Measurements from ENCODE around the gene SEL1L2.
A peak's percentile ranks its signal among the peaks of the same experiment; 100 is the strongest.
"Not testable (repeated sequence)": the region's sequence is repeated elsewhere in the genome, so short reads cannot be mapped to it uniquely, and the experiment has no call there.

Gene SEL1L2

DNA sequence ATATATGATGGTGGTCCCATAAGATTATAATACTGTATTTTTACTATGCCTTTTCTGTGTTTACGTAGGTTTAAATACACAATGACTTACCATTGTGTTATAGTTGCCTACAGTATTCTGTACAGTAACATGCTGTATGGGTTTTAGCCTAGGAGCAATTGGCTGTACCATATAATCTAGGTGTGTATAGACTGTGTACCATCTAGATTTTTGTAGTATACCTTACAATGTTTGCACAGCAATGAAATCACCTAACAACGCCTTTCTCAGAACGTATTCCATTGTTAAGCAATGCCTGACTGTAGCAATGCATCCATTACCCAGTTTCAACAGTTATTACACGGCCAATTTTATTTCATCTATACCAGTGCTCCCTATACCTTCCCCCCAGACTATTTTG is 15.6 kb upstream of the SEL1L2 start:
- TF ChIP-seq, protein P1, sequence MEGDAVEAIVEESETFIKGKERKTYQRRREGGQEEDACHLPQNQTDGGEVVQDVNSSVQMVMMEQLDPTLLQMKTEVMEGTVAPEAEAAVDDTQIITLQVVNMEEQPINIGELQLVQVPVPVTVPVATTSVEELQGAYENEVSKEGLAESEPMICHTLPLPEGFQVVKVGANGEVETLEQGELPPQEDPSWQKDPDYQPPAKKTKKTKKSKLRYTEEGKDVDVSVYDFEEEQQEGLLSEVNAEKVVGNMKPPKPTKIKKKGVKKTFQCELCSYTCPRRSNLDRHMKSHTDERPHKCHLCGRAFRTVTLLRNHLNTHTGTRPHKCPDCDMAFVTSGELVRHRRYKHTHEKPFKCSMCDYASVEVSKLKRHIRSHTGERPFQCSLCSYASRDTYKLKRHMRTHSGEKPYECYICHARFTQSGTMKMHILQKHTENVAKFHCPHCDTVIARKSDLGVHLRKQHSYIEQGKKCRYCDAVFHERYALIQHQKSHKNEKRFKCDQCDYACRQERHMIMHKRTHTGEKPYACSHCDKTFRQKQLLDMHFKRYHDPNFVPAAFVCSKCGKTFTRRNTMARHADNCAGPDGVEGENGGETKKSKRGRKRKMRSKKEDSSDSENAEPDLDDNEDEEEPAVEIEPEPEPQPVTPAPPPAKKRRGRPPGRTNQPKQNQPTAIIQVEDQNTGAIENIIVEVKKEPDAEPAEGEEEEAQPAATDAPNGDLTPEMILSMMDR (IDR thresholded peaks at IDR 0.05; ENCODE audit: unreplicated experiment in 3 of 3) = no peak
- peaks cover 13% of the 10 kb centered on the region for H3K9me3 Mint-ChIP-seq
- H3K36me3 Mint-ChIP-seq (ENCODE audit: low read depth) = peaks cover 16% of the 10 kb centered on the region
- no peaks in the 10 kb centered on the region for H3K4me1 Mint-ChIP-seq
- H3K27ac Mint-ChIP-seq = no peak overlapping the region
- no peak overlapping the region for H3K4me3 Mint-ChIP-seq
- no peaks in the 10 kb centered on the region for H3K27me3 Mint-ChIP-seq (ENCODE audit: low read depth)

DNA sequence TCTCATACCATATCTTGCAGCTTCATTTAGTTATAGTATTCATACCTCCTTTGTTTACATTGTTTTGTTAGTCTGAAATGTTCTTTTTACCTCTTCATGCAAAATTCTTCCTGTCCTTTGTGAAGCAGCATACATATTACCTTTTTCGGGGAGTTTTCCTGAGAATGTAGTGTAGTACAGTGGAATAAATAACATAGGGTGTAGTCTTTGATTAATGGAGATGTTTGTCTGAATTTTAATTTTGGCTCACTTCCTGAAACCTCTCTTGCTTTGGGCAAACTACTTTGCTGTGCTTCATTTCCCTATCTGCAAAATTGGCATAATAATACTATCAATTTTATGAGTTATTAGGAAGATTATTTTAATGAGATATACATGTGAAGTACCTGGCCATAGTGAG is 10.5 kb upstream of the SEL1L2 start:
- Mint-ChIP-seq H3K27me3 (ENCODE audit: low read depth) (peaks cover 8% of the 10 kb centered on the region), H3K4me3 (no peak overlapping the region), H3K4me1 (no peaks in the 10 kb centered on the region), H3K9me3 (peaks cover 2% of the 10 kb centered on the region), H3K36me3 (ENCODE audit: low read depth) (no peaks in the 10 kb centered on the region), H3K27ac (no peak overlapping the region)
- TF ChIP-seq, protein P1 (IDR thresholded peaks at IDR 0.05; ENCODE audit: unreplicated experiment in 3 of 3) = no peak

DNA sequence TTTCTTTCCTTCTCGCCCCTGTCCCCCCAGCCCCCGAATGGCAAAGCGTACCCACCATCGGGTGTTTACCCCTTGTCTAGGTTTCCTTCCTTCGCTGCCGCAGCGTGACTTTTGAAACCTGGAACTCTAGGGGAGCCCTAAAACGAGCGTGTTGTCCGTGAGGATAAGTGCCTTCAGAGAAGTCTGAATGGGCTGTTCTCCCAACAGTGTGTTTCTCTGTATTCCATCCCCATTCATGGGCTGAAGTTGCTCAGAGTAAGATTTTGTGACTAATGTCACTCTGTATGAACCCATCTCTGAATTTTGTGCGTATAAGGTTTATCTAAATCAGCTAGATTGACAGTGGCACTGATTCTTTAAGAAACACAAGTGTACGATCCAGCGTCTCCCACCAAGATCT is 5.9 kb upstream of the SEL1L2 start:
- H3K36me3 Mint-ChIP-seq (ENCODE audit: low read depth) = peaks cover 4% of the 10 kb centered on the region
- peak overlapping the region in 1 of 3 experiments; percentile 74 for H3K27ac Mint-ChIP-seq
- peaks cover 29% of the 10 kb centered on the region for H3K9me3 Mint-ChIP-seq
- TF ChIP-seq, protein P1 (IDR thresholded peaks at IDR 0.05; ENCODE audit: unreplicated experiment in 3 of 3) = no peak
- H3K27me3 Mint-ChIP-seq (ENCODE audit: low read depth) = peaks cover 8% of the 10 kb centered on the region
- H3K4me3 Mint-ChIP-seq = peak overlapping the region; percentile 97 to 99 (median 98)
- H3K4me1 Mint-ChIP-seq = no peaks in the 10 kb centered on the region

DNA sequence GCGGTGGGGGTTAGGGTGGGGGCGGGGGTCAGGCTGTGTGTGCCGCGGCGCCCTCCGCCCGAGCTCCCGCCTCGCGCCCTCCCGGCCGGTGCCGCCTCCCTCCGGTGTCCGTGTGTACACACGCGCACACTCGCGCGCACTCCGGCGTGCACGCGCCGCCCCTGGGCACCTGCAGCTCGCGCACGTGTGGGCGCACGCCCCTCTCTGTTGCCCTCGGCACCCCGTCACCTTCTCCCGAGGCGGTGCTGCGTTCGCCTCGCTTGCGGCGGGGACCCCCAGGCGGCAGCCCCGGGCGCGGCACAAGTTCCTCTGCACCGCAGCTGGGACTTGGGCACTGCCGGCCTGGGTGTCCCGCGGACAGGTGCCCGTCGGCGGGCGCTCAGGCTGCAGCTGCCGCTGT is 5.4 kb upstream of the SEL1L2 start:
- H3K4me1 Mint-ChIP-seq = no peaks in the 10 kb centered on the region
- peaks cover 29% of the 10 kb centered on the region for H3K9me3 Mint-ChIP-seq
- peak overlapping the region; percentile 97 to 99 (median 98) for H3K4me3 Mint-ChIP-seq
- H3K27ac Mint-ChIP-seq = peak overlapping the region in 1 of 3 experiments; percentile 74
- peaks cover 4% of the 10 kb centered on the region for H3K36me3 Mint-ChIP-seq (ENCODE audit: low read depth)
- H3K27me3 Mint-ChIP-seq (ENCODE audit: low read depth) = peaks cover 8% of the 10 kb centered on the region
- TF ChIP-seq, protein P1 (IDR thresholded peaks at IDR 0.05; ENCODE audit: unreplicated experiment in 3 of 3) = peak in 1 of 3 experiments; percentile 12

DNA sequence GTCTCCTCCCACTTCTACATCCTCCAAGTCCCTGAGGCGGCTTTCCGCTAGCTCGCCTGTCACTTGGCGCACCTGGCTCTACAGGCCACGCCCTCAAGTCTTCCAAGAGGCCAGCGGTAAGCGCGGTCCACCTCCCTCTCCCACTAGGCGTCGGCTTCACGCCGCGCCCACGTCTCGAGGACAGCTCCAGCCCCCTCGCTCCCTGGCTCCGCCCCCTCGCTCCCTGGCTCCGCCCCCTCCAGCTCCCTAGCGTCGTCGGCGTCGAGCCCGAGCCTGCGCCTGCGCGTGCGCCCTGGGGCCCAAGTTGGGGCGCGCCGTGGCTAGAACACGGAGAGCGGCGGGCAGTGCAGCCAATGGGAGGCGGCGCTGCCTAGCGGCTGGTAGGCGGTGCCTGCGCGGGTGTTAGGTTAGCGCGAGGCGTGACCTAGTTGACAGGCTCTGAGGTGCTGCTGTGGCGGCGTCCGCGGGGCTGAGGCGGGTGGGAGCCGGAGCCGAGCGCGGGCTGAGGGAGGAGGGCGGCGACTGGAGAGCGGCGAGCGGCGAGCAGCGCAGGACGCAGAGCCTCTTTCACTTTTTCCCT is 4.8 kb upstream of the SEL1L2 start, which contains the start of gene MACROD2:
MACROD2 (plus strand) TSS at position 431 of the 580 bp plus-strand sequence.
- H3K4me3 Mint-ChIP-seq = peak within 1 kb of the TSS; percentile 97 to 99 (median 98)
- H3K36me3 Mint-ChIP-seq (ENCODE audit: low read depth) = peaks cover 4% of the 10 kb centered on the region
- peaks cover 33% of the 10 kb centered on the region for H3K9me3 Mint-ChIP-seq
- H3K4me1 Mint-ChIP-seq = no peaks in the 10 kb centered on the region
- H3K27ac Mint-ChIP-seq = peak within 1 kb of the TSS in 1 of 3 experiments; percentile 74
- H3K27me3 Mint-ChIP-seq (ENCODE audit: low read depth) = peaks cover 8% of the 10 kb centered on the region
- TF ChIP-seq, protein P1 (IDR thresholded peaks at IDR 0.05; ENCODE audit: unreplicated experiment in 3 of 3) = no peak

DNA sequence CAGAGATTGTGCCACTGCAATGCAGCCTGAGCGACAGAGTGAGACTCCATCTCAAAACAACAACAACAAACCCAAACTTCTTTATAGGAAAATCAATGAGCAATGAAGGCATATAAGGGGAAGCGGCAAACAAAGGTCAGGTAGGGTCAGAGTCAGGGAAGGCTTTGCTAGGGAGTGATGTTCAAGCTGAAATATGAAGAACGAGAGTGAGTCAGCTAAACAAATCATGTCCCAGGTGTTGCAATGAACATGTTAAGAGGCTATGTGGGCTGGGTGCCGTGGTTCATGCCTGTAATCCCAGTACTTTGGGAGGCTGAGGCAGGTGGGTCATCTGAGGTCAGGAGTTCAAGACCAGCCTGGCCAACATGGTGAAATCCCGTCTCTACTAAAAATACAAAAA is 1.5 kb upstream of the SEL1L2 start:
- H3K27me3 Mint-ChIP-seq (ENCODE audit: low read depth); H3K27ac Mint-ChIP-seq; H3K36me3 Mint-ChIP-seq (ENCODE audit: low read depth); H3K4me1 Mint-ChIP-seq: not testable (repeated sequence)
- H3K4me3 Mint-ChIP-seq = peak overlapping the region in 1 of 3 experiments; percentile 20
- peaks cover 33% of the 10 kb centered on the region for H3K9me3 Mint-ChIP-seq
